ENCODE results near the gene HDAC7.

- no peak for TF ChIP-seq POLR2A (IDR thresholded peaks at IDR 0.05)
- no peak for TF ChIP-seq POLR2AphosphoS5 (IDR thresholded peaks at IDR 0.05)
- TF ChIP-seq, protein P1, sequence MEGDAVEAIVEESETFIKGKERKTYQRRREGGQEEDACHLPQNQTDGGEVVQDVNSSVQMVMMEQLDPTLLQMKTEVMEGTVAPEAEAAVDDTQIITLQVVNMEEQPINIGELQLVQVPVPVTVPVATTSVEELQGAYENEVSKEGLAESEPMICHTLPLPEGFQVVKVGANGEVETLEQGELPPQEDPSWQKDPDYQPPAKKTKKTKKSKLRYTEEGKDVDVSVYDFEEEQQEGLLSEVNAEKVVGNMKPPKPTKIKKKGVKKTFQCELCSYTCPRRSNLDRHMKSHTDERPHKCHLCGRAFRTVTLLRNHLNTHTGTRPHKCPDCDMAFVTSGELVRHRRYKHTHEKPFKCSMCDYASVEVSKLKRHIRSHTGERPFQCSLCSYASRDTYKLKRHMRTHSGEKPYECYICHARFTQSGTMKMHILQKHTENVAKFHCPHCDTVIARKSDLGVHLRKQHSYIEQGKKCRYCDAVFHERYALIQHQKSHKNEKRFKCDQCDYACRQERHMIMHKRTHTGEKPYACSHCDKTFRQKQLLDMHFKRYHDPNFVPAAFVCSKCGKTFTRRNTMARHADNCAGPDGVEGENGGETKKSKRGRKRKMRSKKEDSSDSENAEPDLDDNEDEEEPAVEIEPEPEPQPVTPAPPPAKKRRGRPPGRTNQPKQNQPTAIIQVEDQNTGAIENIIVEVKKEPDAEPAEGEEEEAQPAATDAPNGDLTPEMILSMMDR (IDR thresholded peaks at IDR 0.05) = no peak
Measured at GRCh38 chr12:47794679-47795078, 25.0 kb downstream of the HDAC7 start.

Data from prostate gland (tissue), 2 donors.